A204.1 (cell line): ENCODE results near the gene PTPRT.
"Not testable (repeated sequence)": the region's sequence is repeated elsewhere in the genome, so short reads cannot be mapped to it uniquely, and the experiment has no call there.

Source experiments
- FAIRE-seq: peaks from 2 replicates; lab custom pipeline; 2012; peaks lifted over from hg19 to GRCh38; lab: Jason Lieb, UNC

PTPRT gene

DNA sequence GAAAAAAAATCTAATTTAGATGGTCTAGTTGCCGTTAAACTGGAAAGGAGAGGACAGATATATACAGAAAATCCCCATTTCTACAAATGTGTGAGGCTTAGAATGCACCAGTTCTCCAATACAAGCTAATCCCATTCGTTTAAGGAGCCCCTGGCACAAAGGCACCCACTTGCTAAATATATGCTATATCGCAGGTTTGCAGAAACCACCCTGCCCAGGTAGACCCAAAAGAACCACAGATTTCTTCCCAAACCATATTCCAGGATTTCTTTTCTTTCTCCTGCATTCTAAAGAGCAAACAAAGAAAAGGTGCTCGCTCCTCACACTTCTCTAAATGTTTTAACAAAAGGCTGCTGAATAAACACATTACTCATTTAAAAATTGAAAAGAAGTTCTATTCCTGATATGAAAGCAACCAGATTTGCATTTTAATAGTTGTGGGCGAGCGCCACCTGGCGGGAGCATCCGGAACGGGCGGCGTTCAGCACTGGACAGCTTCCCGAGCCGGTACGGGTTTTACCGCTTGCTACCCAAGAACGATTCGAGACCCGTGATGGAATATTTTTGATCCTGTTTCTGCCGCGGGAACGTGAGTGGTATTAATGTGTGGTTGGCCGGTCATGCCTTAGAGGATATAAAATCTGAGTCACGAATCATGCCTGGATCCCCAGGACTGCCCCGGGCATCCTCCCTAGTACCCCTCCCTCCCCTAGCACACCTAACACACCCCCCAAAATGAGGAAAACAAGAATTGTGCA lies 2.1 kb downstream of the PTPRT start:
- peak; percentile 87 for FAIRE-seq

DNA sequence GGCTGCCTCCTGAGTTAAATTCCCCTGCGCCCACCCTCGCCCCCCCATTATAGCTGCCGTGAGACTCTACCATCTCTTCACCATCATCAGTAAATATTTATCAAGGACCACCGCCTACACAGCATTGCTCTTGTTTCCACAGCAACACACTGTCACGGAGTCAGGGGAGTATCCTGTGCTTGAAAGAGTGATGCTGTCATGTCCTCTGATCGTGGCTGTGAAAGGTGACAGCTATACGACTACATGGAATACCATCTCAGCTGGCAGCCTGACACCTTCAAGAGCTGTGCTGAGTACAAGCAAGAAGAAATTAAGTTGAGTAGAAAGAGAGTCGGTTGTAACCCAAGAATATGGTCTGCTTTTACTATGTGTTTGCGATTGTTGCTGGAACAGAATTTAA lies 3.4 kb downstream of the PTPRT start:
- no peak for FAIRE-seq

DNA sequence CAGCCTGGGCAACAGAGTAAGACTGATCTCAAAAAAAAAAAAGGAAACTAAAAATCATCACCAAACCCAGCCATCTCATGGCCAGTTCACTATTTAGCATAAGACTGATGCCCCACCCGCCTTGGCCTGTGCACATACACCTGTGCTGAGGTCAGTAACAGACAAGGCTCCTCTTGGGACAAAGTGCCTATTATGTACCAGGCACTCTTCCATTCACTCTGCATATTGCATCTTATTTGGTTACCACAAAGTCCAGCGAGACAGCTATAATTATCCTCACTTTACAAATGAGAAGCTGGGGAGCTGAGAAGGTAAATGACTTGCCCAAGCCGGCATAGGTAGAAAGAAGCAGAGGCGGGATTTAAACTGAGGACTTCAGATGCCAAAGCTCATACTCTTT lies 3.8 kb downstream of the PTPRT start:
- FAIRE-seq: no peak

DNA sequence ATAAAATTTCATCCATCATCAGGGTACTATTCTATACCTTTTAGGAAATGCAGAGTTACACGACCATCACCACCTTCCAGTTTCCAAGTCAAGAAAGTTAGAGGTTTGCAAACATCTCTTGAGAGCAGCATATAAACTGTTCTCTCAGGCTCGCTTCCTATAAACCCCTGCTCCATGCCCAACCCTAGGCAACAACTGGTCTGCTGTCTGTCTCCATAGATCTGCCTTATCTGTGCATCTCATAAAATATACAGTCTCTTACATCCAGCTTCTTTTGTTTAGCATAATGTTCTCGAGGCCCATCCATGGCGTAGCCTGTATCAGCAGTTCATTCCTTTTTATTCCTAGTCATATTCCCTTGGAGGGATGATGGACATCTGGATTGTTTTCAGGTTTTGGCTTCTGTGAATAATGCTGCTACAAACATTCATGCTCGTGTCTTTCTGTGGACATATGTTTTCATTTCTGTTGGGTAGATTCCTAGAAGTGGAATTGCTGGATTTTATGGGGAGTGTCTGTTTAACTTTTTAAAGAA lies 6.1 kb downstream of the PTPRT start:
- no peak for FAIRE-seq

DNA sequence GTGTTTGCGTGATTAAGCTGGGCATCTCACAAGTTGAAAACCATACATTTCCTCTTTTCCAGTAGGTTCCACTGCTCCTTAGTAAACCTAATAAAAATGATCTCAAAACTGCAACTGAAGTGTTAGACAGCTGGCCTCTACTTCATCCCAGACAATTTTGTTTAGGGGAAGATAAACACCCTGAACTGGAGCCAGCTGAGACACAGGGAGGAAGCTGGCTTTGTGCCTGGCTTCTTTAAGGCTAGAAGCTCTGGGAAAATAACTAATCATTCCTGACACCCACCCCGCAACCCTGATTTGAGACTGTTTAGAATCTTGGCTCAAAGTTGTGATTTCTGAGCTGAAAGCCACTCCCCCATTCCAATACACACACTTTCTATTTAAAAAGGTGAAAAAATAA lies 11.6 kb downstream of the PTPRT start:
- FAIRE-seq: no peak

DNA sequence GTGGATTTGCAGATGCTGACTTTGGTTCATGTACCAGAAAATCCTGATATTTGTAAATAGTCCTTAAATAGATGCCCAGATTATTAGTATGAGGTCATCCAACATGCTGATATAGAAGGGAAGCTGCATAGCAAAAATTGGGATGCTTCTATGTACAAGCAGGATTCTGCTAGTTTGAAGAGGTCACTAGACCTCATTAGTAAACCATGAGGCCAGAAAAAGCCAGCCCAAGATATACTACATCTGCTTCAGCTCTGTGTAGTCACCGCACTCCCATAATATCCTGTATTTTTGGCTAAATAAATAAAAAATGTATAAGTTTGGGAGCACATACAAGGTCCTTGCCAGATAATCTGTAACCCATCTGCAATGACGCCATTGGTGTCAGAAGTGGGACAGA lies 13.0 kb downstream of the PTPRT start:
- no peak for FAIRE-seq

DNA sequence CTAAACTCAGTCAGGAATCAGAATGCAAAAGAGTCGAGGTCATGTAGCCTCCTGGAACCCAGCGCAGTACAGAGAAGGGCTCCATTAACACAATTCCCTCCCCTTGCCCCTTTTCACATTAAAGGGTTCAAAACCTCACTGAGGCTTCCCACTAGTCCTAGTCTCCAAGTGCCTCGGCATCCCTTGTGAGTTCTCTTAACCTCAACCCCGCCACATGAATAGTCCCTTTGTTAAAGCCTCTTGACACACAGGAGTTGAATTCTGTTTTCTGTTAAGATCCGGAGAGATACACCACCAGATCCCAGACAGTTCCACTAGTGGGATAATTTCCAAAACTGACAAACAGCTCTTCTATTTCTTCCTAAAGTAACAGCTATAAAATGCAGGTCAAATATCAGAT lies 17.8 kb downstream of the PTPRT start:
- no peak for FAIRE-seq

DNA sequence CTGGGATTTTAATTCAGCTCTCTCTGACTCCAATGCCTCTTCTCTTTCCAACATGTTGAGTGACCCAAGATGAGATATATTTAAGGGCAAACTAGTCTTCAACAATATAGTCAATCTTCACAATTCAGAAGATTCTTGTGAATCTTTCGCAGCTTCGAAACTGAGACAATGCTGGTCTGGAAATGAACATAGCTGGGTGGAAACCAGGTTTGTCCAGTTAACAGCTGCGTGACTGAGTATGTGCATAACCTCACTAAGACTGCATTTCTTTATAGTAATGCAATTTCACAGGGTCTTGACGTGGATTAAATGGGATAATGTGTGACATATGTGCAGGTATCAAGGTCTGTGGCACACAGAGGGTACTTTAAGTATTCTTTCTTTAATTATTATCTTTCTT lies 18.9 kb downstream of the PTPRT start:
- FAIRE-seq: no peak

DNA sequence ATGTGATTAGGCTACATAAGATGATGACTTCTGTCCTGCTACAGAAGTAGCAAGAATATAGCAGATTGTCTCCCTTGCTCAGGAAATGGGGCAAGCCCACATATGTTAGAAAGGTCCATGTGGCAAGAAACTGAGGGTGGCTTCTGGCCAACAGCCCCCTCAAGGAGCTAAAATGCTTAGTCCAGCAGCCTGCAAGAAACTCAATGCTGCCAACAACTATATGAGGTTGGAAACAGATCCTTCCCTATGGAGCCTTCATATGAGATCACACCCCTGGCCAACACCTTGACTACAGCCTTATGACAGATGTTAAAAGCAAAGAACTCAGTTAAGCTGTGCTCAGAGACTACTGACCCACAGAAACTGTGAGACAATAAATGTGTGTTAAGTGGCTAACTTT lies 22.1 kb downstream of the PTPRT start:
- no peak for FAIRE-seq

DNA sequence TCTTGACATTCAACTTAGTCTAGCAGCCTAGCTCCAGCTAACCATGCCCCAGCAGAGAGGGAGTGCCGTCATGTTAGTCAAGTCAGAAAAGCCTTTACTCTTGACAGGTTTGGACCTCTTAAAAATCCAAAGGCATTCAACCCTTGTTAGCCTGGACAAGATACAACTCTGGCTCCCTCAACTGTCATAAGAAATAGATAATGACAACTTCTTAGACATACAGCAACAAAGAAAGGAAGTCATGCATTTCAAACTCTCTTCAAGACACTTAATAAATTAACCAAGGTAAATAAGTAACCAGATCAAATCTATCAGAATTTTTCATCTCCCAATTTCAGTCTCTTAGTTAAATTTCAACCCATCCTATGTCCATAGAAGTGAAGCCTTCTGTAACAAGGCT lies 22.7 kb downstream of the PTPRT start:
- FAIRE-seq: no peak

DNA sequence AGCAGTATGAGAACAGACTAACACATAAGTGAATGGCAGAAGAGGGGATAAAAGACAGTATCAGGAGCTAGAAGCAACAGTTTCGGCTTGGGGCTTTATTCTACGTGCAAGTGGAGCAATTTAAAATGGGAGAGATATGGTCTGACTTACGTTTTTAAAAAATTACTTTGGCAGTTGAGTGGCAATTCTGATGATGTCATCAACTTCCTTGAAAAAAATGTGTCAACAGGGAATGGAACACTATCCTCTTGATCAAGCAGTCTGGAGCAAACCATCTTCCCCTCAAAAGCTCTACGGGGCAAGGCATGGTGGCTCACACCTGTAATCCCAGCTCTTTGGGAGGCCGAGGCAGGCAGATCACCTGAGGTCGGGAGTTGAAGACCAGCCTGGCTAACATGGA lies 24.1 kb downstream of the PTPRT start:
- FAIRE-seq: no peak

DNA sequence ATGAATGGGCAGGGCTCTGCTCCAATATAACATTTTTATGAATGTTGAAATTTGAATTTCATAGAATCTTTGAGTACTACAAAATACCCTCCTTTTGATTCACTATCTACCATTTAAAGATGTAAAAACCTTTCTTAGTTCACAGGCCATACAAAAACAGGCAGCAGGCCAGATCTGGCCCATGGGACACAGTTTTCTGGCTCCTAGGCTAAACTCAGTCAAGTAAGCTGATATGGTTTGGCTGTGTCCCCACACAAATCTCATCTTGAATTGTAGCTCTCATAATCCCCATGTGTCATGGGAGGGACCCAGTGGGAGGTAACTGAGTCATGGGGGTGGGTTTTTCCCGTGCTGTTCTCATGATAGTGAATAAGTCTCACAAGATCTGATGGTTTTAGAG lies 25.0 kb downstream of the PTPRT start:
- not testable (repeated sequence) for FAIRE-seq

DNA sequence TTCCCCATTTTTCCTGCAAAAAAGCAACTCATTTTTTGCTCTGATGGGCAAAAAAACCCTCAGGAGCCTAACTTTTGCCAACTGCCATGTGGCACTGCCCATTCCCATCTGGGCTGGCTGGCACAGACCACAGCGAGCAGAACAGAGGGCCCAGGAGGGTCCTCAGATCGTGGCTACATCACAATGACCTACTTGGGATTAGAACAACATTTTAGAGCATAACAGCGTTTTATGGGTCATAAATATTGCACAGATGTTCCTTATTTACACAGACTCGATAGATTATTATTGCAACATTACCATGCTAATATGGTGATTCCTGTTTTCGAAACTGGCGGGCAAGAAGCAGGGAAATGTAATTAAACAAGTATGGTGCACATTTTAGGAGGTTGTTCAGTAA lies 28.0 kb downstream of the PTPRT start:
- FAIRE-seq: no peak

DNA sequence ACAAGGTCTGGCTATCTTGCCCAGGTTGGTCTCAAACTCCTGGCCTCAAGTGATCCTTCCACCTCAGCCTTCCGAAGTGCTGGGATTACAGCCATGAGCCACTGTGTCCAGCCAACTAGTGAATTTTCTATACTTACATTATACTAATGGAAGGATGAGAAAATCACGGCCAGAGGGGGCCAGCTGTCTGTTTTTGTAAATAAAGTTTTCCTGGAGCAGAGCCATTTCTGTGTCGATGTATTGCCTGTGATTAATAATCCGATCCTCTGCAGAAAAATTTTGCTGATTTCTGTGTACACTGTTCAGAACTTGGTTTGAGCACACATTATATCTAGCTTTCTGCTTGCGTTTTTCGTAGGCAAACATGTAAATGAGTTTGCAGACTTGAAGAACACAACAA lies 28.8 kb downstream of the PTPRT start:
- no peak for FAIRE-seq

DNA sequence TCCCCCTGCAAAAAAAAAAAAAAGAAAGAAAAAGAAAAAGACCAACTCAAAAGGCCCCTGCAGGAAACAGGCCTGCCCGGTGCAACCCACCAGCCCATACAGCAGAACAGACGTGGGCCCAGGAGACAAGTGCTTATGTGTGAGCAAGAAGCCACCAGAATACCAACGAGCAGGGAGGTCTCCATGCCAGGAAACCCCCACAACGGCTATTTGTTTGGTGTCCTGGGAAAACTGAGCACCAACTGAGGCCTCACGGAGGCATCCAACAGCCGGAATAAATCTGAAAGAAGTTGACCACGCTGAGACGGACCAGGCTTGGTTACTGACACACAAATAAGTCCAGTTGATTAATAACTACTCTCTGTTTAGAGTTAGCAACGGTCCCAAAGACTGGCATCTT lies 29.7 kb downstream of the PTPRT start:
- no peak for FAIRE-seq

DNA sequence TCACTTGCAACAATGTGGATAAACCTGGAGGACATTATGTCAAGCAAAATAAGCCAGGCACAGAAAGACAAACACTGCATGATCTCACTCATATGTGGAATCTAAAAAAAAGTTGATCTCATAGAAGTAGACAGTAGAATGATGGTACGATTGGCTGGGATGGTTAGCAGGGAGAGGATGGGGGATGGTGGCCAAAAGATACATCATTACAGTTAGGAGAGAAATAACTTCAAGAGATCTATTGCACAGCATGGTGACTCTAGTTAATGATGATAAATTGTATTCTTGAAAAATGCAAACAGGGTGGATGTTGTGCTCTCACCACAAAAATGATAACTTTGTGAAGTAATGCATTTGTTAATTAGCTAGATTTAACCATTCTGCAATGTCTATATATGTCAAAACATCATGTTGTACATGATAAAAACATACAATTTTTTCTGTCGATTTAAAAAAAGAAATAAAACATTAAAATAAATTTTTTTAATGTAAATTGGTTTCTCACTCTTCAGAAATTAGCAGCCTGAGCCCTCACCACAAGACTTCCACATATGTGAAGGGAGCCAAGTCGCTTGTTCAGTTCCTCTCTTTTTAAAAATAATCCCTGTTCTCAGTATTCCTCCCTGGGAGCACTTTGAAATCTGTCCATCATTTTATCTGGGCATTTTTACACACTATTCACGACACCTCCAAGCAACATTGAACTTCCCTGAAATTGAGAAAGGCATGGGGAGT lies 34.2 kb downstream of the PTPRT start:
- FAIRE-seq: no peak

DNA sequence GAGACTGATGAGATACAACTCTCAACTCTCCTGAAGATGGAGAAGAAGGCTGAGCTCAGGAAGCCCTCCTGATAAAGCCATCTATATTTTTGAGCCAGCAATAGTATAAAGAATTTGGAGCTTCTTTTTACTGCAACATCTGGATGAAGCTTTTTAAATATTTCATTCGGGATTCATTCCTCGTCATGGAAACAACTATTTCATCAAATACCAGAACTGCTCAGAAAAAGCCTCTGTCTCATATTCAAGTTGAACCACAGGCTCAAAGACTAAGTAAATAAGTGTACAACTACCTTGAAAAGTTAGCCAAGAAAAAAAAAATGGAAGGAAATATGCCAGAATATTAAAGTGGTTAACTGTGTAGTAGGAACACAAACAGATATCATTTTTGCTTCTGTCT lies 37.8 kb downstream of the PTPRT start:
- FAIRE-seq: no peak

DNA sequence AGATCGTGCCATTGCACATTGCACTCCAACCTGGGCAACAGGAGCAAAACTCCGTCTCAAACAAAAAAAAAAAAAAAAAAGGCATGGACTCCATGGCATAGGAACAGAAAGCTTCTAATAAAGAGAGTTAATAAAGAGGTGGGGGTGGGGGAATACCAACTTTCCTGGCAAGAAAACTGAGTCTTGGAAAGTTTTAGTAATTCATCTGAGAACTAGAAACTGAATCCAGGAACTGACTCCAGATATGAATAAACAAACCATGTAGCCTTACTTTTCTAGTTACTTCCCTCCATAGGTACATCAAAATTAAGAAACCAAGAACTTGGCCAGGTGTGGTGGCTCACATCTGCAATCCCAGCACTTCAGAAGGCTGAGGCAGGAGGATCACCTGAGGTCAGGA lies 38.5 kb downstream of the PTPRT start:
- no peak for FAIRE-seq

DNA sequence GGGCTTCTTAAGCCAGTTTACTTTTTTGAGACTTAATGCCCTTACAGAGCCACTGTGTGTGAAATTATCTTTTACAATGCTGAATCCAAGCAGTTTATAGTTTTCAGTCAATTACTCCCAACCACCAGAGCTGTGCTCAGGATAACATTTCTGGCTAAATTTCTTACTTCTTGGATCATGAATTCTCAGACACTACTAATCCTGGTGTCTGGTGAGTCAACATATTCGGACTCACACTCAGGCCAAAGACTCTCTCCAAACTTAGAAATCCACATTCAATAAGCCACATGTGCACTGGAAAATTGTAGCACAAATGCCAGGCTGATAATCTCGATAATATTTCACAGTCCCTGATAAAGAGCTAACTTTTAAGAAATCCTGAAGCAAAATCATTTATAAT lies 49.0 kb downstream of the PTPRT start:
- FAIRE-seq: no peak

DNA sequence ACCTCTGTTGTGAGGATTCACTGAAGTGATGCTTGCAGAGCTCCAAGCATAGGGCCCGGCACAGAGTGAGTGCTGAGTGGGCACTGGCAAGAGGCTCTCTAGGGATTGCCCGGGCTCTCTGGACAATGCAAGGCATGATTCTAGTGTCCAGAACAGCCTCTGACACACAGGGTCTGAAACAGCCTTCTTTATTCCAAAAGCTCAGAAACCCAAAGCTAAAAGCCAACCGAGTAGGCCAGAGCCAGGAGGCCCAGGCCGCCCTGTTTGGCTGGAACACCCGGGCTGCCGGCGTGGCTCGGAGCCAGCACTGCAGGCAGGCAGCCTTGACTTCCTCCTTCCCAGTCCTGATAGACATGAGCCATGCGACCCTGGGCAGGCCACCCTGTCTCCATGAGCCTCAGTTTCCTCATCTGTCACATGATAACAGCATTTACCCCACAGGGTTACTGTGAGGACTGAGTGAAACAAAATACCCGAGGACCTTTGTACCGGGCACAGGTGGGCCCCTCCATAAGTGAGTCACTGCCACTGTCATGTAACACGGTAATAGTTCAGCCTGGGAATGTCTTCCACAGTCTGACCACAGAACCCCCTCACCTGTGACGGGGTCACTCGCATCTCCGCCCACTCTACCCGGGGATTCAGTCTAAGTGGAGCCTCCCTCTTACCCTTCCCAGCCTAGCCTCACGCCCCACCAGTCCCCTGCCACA lies 51.5 kb downstream of the PTPRT start:
- FAIRE-seq: no peak

DNA sequence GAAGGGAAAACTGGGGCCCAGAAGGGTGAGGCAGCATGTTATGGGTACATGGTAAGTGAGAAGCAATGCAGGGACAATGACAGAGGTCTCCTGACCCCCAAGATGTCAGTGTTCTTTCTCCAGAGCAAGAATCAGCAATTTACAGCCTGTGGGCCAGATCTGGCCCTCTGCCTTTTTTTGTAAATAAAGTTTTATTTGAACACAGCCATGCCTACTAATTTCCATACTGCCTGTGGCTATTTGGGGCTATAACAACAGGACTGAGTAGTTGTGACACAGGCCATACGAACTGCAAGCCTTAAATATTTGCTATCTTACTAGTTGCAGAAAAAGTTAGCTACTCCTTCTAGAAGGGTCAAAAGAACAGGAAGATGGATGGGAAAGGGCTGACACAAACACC lies 52.5 kb downstream of the PTPRT start:
- no peak for FAIRE-seq

DNA sequence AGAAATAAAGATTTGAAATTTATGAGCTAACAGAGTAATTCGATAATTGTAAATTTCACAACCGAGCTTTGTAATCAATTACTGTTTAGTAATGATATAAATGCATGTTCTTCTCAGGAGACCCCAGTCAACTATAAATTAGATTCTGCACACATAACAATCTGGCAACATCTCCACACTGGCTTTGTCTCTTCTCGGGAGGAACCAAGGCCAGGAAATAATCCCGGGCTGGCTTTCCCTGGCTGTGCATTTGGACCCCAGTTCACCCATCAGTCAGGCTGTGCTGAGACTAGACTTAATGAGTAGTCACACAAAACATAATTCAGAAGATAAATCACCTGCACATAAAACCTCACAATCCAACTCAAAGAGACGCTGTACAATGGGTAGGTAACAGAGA lies 65.5 kb downstream of the PTPRT start:
- FAIRE-seq: no peak

DNA sequence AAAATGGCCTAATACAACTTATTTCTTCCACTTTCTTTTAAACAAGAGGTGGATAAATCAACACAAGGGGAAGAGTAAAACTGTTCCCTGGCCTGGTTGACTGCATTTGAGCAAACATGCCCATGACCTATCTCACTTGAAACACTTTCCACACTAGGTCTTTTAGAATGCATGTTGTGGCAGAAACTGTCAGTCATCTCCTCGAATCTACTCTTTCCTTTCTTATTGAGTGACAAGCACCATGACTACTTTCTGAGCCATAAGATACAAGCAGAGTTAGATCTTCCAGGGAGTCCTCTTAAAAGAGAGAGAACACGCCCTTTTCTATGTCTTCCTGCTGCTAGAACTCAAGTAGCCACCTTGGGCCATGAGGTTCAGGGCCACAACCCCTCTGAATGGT lies 66.5 kb downstream of the PTPRT start:
- FAIRE-seq: no peak
